ENCODE results near the gene REXO2.

DNA sequence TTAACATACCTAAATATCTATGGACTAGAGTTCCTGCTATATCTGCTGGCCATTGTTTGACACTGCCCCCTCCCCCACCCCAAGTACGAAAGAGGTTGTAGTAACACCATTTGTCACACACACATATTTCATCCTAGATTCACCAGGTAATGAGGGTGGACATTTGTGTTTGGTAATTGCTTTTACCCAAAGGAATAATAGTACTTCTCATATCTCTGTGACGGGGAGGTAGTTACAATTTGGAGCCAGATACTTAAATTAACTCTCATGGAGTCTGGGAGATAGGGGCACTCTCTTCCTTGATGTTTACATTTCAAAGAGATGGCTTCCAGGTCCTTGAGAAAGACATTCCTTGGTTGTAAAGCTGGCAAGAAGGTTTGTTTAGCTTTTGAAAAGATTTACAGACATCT, 38.7 kb downstream of the REXO2 start:
- TF ChIP-seq, protein P1, sequence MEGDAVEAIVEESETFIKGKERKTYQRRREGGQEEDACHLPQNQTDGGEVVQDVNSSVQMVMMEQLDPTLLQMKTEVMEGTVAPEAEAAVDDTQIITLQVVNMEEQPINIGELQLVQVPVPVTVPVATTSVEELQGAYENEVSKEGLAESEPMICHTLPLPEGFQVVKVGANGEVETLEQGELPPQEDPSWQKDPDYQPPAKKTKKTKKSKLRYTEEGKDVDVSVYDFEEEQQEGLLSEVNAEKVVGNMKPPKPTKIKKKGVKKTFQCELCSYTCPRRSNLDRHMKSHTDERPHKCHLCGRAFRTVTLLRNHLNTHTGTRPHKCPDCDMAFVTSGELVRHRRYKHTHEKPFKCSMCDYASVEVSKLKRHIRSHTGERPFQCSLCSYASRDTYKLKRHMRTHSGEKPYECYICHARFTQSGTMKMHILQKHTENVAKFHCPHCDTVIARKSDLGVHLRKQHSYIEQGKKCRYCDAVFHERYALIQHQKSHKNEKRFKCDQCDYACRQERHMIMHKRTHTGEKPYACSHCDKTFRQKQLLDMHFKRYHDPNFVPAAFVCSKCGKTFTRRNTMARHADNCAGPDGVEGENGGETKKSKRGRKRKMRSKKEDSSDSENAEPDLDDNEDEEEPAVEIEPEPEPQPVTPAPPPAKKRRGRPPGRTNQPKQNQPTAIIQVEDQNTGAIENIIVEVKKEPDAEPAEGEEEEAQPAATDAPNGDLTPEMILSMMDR (IDR thresholded peaks at IDR 0.05 in 2 of 3, conservative IDR thresholded peaks at IDR 0.05 in 1 of 3; ENCODE audit: borderline replicate concordance in 1 of 3, insufficient read depth in 1 of 3, low read depth in 2 of 3, low read length in 2 of 3): no peak
- no peak for TF ChIP-seq EZH2phosphoT487 (IDR thresholded peaks at IDR 0.05; ENCODE audit: borderline replicate concordance)
- TF ChIP-seq POLR2AphosphoS5 (IDR thresholded peaks at IDR 0.05; ENCODE audit: low read depth, low read length): no peak
- TF ChIP-seq, protein P2, sequence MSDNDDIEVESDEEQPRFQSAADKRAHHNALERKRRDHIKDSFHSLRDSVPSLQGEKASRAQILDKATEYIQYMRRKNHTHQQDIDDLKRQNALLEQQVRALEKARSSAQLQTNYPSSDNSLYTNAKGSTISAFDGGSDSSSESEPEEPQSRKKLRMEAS (IDR thresholded peaks at IDR 0.05): no peak
- TF ChIP-seq, protein P3, sequence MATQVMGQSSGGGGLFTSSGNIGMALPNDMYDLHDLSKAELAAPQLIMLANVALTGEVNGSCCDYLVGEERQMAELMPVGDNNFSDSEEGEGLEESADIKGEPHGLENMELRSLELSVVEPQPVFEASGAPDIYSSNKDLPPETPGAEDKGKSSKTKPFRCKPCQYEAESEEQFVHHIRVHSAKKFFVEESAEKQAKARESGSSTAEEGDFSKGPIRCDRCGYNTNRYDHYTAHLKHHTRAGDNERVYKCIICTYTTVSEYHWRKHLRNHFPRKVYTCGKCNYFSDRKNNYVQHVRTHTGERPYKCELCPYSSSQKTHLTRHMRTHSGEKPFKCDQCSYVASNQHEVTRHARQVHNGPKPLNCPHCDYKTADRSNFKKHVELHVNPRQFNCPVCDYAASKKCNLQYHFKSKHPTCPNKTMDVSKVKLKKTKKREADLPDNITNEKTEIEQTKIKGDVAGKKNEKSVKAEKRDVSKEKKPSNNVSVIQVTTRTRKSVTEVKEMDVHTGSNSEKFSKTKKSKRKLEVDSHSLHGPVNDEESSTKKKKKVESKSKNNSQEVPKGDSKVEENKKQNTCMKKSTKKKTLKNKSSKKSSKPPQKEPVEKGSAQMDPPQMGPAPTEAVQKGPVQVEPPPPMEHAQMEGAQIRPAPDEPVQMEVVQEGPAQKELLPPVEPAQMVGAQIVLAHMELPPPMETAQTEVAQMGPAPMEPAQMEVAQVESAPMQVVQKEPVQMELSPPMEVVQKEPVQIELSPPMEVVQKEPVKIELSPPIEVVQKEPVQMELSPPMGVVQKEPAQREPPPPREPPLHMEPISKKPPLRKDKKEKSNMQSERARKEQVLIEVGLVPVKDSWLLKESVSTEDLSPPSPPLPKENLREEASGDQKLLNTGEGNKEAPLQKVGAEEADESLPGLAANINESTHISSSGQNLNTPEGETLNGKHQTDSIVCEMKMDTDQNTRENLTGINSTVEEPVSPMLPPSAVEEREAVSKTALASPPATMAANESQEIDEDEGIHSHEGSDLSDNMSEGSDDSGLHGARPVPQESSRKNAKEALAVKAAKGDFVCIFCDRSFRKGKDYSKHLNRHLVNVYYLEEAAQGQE (IDR thresholded peaks at IDR 0.05; ENCODE audit: low read depth): no peak
- TF ChIP-seq POLR2A (IDR thresholded peaks at IDR 0.05; ENCODE audit: borderline replicate concordance, extremely low read depth, insufficient read depth, insufficient read length): no peak

Data from HCT116 (cell line).